ENCODE measurements around the gene RAMP2.
"Not testable (repeated sequence)": the region's sequence is repeated elsewhere in the genome, so short reads cannot be mapped to it uniquely, and the experiment has no call there.

DNA sequence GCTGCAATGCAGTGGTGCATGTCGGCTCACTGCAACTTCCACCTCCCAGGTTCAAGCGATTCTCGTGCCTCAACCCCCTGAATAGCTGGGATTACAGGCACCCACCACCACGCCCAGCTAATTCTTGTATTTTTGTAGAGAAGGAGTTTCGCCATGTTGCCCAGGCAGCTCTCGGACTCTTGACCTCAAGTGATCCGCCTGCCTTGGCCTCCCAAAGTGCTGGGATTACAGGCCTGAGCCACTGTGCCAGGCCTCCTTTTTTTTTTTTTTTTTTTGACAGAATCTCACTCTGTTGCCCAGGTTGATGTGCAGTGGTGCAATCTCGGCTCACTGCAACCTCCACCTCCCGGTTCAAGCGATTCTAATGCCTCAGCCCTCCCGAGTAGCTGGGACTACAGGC lies 18.1 kb upstream of the RAMP2 start:
- TF ChIP-seq, protein P1, sequence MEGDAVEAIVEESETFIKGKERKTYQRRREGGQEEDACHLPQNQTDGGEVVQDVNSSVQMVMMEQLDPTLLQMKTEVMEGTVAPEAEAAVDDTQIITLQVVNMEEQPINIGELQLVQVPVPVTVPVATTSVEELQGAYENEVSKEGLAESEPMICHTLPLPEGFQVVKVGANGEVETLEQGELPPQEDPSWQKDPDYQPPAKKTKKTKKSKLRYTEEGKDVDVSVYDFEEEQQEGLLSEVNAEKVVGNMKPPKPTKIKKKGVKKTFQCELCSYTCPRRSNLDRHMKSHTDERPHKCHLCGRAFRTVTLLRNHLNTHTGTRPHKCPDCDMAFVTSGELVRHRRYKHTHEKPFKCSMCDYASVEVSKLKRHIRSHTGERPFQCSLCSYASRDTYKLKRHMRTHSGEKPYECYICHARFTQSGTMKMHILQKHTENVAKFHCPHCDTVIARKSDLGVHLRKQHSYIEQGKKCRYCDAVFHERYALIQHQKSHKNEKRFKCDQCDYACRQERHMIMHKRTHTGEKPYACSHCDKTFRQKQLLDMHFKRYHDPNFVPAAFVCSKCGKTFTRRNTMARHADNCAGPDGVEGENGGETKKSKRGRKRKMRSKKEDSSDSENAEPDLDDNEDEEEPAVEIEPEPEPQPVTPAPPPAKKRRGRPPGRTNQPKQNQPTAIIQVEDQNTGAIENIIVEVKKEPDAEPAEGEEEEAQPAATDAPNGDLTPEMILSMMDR (IDR thresholded peaks at IDR 0.05): not testable (repeated sequence)
- not testable (repeated sequence) for TF ChIP-seq EZH2 (IDR thresholded peaks at IDR 0.05)

Data from neural progenitor cell (in vitro differentiated cells).